GM19238 (cell line): Measurements from ENCODE around the gene SGMS1.
"Not testable (repeated sequence)": the region's sequence is repeated elsewhere in the genome, so short reads cannot be mapped to it uniquely, and the experiment has no call there.

Experiments used
- DNase-seq: peaks from one replicate; pipeline ENCODE4 v3.0.0; 2011; ENCODE audit warnings: low spot score; ENCODE audit not compliant: insufficient read length

SGMS1 gene

DNA sequence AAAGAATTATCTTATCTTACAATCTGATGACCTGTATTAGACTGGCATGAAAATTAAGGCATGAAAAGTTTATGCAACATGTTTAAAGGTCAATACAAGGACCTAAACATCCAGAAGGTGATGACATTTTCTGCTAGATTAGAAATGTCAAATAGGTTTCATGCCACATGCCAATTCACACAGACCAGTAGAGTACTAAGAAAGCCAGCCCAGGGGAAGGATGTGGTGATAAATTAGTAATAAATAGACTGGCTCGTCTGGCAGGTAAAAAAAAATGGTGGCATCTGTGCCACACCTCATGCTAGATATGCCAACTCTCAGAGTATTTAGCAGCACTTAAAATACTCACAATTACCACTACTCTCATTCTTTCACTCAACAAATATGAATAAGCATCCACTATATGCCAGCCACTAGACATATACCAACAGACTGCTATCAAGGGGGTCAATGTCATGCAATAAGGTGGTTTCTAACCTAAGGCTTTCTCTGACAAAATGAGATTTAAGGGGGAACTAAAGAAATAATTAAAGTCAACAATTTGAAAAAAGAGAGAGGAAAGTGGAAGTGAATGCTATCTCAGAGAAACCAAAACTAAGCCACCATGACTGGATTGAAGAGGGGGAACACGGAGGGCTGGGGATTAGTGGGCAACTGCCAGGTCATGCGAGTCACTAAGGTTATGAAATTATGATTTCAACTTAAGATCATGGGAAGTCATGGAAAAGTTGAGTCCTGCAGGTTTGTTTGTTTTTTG is 83.5 kb downstream of the SGMS1 start:
- no peak for DNase-seq

GRCh38 chr10:50538555-50539398 is 85.0 kb downstream of the SGMS1 start:
- no peak for DNase-seq

DNA sequence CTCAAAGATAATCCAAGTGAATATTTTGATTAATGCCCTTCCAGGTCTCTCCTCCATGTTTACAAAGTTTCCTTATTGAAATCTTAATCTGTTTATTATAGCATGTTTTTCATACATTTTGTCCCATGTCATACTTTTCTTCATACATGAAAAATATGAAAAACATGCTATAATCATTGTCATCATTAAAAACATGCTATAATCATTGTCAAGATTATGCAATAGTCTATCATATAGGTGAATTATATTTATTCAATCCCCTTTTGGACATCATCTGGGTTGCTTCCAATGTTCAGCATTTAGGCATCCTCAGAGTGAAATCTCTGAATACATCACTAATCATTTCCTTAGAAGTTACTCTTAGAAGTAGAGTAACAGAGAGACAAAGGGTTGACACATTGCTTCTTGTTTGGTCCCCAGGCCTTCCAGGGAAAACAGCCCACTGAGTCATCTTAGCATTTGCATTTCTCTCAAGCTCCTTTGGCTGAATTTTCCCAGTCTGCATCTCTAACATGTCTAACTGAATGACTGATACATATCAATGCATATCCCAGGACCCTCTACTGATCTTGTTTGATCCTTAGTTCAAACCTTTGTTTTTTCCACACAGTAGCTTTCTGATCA is 87.0 kb downstream of the SGMS1 start:
- DNase-seq = no peak

DNA sequence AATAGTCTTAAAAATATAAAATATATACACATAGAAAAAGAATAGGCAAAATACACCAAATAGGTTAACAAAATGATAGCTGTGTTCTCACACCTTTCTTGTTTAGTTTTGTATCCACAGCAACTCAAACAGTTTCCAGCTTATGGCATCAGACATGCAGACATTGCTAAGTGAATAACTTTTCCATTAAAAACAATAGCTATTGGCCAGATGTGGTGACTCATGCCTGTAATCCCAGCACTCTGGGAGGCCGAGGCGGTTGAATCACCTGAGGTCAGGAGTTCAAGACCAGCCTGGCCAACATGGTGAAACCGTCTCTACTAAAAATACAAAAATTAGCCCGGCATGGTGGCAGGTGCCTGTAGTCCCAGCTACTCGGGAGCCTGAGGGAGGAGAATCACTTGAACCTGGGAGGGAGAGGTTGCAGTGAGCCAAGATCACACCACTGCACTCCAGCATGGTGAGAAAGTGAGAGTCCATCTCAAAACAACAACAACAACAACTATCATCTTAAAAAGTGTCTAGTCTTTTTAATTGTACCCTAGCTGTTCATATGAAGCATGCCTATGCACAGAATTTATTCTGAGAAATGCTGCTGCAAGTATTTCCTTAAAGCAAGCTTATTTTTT is 88.9 kb downstream of the SGMS1 start:
- not testable (repeated sequence) for DNase-seq

- no peak for DNase-seq
These were observed 90.5 kb downstream of the SGMS1 start for GRCh38 chr10:50533296-50533695.

- no peak for DNase-seq
These were observed 92.2 kb downstream of the SGMS1 start for GRCh38 chr10:50531388-50532077.

GRCh38 chr10:50529660-50530059 is 94.1 kb downstream of the SGMS1 start:
- no peak for DNase-seq

DNA sequence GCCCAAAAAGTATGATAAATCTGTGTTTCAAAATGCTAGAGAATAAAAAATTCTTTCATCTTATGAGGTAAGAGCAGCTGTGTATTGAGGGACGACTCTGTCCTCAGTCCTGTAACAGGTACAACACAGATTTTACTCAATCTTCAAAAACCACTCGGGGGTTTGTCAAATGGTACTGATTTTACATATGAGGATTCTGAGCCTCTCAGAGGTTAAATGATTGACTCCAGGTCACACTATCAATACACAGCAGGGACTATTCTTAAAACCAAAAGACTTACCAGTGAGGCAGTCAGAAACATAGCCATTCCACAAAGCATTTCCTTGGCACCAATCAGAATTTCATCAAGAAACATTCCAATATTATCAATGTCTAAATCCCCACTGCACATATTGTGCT is 95.5 kb downstream of the SGMS1 start:
- no peak for DNase-seq

DNA sequence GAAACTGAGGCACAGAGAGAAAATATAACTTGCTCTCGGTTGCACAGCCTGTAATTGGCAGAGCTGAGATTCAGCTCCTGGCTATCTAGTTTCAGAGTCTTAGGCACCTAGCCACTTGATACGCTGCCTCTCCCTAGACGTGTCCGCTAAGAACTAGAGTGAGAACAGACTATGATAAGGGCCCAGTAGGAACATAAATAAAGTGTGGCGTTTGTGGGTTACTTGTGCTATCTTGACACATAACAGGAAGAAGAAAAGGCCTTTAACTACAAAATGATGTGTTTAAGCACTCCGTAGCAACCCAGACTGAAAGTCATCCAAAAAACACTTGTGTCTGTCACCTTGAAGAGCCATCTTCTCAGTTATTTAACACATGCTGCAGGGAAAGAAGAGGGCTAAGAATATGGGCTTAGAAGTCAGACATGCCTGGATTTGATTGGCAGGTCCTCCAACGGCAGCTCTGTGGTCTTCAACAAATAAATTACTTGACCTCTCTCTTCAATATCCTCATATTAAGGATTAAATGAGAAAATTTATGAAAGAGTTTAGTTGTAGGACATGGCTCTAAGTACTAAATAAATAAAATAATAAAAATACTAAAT is 96.2 kb downstream of the SGMS1 start:
- no peak for DNase-seq

DNA sequence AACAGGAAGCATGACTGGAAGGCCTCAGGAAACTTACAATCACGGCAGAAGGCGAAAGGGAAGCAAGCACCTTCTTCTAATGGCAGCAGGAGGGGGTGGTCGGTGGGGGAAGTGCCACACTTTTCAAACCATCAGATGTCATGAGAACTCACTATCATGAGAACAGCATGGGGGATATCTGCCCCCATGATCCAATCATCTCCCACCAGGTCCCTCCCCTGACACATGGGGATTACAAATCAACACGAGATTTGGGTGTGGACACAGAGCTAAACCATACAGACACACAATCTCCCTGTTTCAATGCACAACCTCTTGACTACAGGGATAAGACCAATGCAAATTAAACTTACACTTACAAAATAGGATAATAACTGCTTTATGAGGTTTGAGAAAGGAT is 97.6 kb downstream of the SGMS1 start:
- no peak for DNase-seq

DNA sequence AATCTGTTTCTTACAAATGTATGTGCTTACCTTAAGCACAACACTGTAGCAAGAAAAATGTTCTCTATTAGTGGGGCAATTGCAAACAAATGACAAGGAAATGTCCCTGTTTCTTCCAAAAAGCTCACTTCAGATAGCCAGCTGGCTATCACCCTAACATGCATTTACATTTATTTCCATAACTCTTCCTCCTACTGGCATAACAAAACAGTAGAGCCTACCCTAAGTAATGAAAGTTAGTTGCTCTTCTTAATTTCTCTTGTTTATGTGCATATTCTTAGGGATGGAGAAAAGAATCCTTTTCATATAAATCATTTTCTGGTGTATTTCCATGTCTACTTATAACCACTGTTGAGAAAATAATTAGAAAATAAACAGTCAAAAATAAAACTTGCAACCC is 100.4 kb downstream of the SGMS1 start:
- no peak for DNase-seq

DNA sequence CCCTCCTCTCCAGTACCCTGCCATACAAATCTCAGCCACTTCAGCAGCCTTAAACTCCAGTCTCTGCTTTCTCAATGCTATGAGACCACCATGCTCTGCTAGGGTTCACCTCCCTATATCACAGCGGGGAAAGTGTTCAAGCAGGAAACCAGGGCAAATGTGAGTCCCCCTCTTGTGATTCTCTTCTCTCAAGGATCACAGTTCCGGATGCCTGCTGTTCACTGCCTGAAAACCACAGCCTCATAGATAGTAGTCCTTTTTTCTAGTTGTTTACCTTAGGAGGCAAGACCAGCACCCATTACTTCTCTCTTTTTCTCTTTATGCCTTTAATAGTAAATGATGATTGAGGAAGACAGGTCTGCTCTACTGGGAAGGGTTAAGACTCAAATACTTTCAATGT is 100.8 kb downstream of the SGMS1 start:
- no peak for DNase-seq

DNA sequence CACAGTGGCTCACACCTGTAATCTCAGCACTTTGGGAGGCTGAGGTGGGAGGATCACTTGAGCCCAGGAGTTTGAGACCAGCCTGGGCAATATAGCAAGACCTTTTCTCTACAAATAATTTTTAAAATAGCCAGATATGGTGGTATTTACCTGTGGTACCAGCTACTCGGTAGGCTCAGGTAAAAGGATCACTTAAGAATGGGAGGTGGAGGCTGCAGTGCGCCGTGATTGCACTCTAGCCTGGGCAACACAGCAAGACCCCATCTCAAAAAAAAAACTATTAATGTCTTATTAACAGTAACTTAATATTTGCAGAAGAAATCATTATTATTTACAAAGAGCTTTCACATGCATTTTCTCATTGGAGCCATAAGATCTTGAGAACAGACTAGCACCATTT is 103.6 kb downstream of the SGMS1 start:
- DNase-seq = no peak

DNA sequence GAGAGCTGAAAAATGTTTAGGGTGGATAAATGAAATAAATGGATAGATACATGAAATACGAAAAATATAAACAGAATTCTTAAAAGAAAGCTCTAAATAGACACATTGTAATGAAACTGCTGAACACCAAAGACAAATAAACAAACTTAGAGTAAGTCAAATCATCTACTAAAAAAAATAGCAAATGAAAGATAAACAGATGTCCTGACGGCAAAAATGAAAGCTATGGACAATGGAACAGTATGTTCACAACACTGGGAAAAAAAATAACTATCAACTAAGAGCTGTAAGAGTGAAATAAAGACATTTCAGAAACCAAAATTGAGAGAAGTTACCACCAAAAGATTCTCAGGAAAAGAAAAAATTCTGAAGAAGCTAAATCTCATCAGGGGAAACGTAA is 106.1 kb downstream of the SGMS1 start:
- no peak for DNase-seq

- DNase-seq = no peak
These were observed 107.6 kb downstream of the SGMS1 start for GRCh38 chr10:50516171-50516570.

- no peak for DNase-seq
These were observed 108.3 kb downstream of the SGMS1 start for GRCh38 chr10:50515420-50515819.

- no peak for DNase-seq
These were observed 108.8 kb downstream of the SGMS1 start for GRCh38 chr10:50514995-50515394.

- no peak for DNase-seq
These were observed 109.8 kb downstream of the SGMS1 start for GRCh38 chr10:50513956-50514355.

- no peak for DNase-seq
These were observed 110.9 kb downstream of the SGMS1 start for GRCh38 chr10:50512743-50513416.

DNA sequence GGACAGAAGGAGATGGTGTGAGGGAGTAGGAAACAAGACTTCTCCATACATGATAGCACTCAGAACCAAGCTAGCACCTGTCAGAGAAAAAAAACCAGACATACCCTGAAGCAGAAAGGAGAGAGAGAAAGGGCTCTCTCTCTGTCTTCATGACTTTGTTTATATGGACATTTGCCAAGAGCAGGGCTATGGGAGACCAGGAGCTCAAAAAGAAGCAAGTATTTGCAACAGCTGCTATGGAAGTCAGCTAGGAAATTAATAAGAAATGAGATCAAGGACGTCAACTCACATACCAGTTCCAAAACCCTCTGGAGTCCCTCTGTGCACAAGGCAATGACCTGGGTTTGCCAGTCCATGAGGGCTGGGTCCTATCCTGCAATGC is 111.6 kb downstream of the SGMS1 start:
- no peak for DNase-seq
